Spleen (tissue), 11 donors: ENCODE data around the gene MPPE1. TPM values are rescaled to one million over a fixed set of nuclear protein-coding genes. Genes with fewer than 3 reads are reported as not detected.
A peak's percentile ranks its signal among the peaks of the same experiment; 100 is the strongest.

ENCODE experiments used
- DNase-seq: peaks from one replicate; pipeline ENCODE4 v3.0.0-alpha.2; 2020
- H3K27ac ChIP-seq, 8 donors: fragments of 200-600 bp; sonication (generic) in 7 of 8; 1 replicate in 4 of 8; 2 replicates in 4 of 8; pipeline versions ENCODE4 v1.5.0 to v1.8.0; 2016 to 2021; ENCODE audit warnings: inconsistent platforms in 4 of 8, mild to moderate bottlenecking in 4 of 8, moderate library complexity in 1 of 8
- H3K27me3 ChIP-seq, 7 donors: fragments of 200-600 bp; sonication (generic) in 6 of 7; replicated peaks in 1 of 7; 1 replicate in 4 of 7; 2 replicates in 3 of 7; pipeline versions ENCODE4 v1.5.0 to v1.8.0; 2016 to 2021; ENCODE audit warnings: inconsistent platforms in 3 of 7, mild to moderate bottlenecking in 1 of 7
- H3K36me3 ChIP-seq, 6 donors: fragments of 200-600 bp; sonication (generic) in 5 of 6; 1 replicate in 4 of 6; 2 replicates in 2 of 6; pipeline versions ENCODE4 v1.5.0 to v1.8.0; 2016 to 2021; ENCODE audit warnings: inconsistent platforms in 2 of 6
- H3K4me1 ChIP-seq, 6 donors: fragments of 200-600 bp; sonication (generic) in 5 of 6; 1 replicate in 3 of 6; 2 replicates in 3 of 6; pipeline versions ENCODE4 v1.5.0 to v1.8.0; 2016 to 2021; ENCODE audit warnings: inconsistent platforms in 3 of 6
- H3K4me3 ChIP-seq, 8 donors: fragments of 200-600 bp; sonication (generic) in 7 of 8; 1 replicate in 4 of 8; 2 replicates in 4 of 8; pipeline versions ENCODE4 v1.5.0 to v1.8.0; 2016 to 2021; ENCODE audit warnings: inconsistent platforms in 4 of 8, mild to moderate bottlenecking in 4 of 8, moderate library complexity in 2 of 8
- H3K9me3 ChIP-seq, 8 donors: fragments of 200-600 bp; sonication (generic) in 7 of 8; 1 replicate in 4 of 8; 2 replicates in 4 of 8; pipeline versions ENCODE4 v1.5.0 to v1.8.0; 2016 to 2021; ENCODE audit warnings: inconsistent platforms in 4 of 8
- CTCF ChIP-seq, 11 experiments: fragments of 200-600 bp in 7 of 11; fragments of 450-650 bp in 4 of 11; sonication (generic) in 4 of 11; IDR thresholded peaks in 8 of 11; conservative IDR thresholded peaks in 3 of 11; 1 replicate in 7 of 11; 2 replicates in 4 of 11; pipeline versions ENCODE4 v1.4.0 to v1.8.0; 2016 to 2021; ENCODE audit warnings: antibody characterized with exemption in 11 of 11, inconsistent platforms in 4 of 11, mild to moderate bottlenecking in 1 of 11
- POLR2A ChIP-seq, 3 donors: fragments of 450-650 bp; IDR thresholded peaks; one replicate each; pipeline ENCODE4 v1.5.1; 2017; ENCODE audit warnings: antibody characterized with exemption in 3 of 3, mild to moderate bottlenecking in 1 of 3
- POLR2AphosphoS5 ChIP-seq, 3 donors: sonication (generic); formaldehyde crosslinking; IDR thresholded peaks; one replicate each; pipeline ENCODE4 v1.5.1; 2017; ENCODE audit warnings: antibody characterized with exemption in 3 of 3
- WGBS, 5 donors: extraction: QIAGEN DNeasy Blood & Tissue Kit in 3 of 5; methylation state at CpG; one replicate each; pipeline versions ENCODE4 v1.1.5 to v1.1.7; 2013 to 2018; 5-methylcytosine and 5-hydroxymethylcytosine counted together
- intact Hi-C: fragments of 100-400 bp; cut with DNase I; formaldehyde crosslinking; loops from one replicate; pipeline ENCODE4 v1.15.0; 2023; ENCODE audit warnings: low total_unique reads
- polyA plus RNA-seq, 3 donors: library from polyadenylated mRNA; stranded (reverse); fragments of 200-250 nt; gene quantifications; one replicate each; pipeline ENCODE4 v1.2.1, GENCODE V29; 2013
- total RNA-seq, 7 donors: library from RNA; depleted of rRNA in 3 of 7; stranded (reverse); fragments of >200 nt in 3 of 7; fragmentation: NEBNext Ultra II Directional in 4 of 7; extraction: Animal tissue kit (Norgen Biotek cat#: 25700) in 4 of 7; gene quantifications; one replicate each; pipeline versions ENCODE4 v1.1.0 to v1.2.1, GENCODE V29; 2016 to 2021
- donor health status: healthy with polysubstance abuse.
- donor health status: DM: no; HTN: no; CAD: no; lungs with moderate emphysema.
- donor health status: DM: no; HTN: no; CAD: no.
- donor health status: Bipolar disorder and iron deficiency.
- donor health status: healthy.
- donor health status: DM: no; HTN: no; CAD: no.
- donor health status: DM: yes; HTN: yes; CAD: no.

Gene MPPE1
- total and polyA plus RNA-seq, 10 donors, result 29.7 to 89.9 (median 49.6) TPM

GRCh38 chr18:11955239-11956029, 47.3 kb upstream of the MPPE1 start:
- no peak overlapping the region for H3K4me3 ChIP-seq
- no peak for DNase-seq
- intact Hi-C loops, result no loop called here
- TF ChIP-seq POLR2A (IDR thresholded peaks at IDR 0.05) (no peak), POLR2AphosphoS5 (IDR thresholded peaks at IDR 0.05) (no peak), CTCF (IDR thresholded peaks at IDR 0.05 in 8 of 11, conservative IDR thresholded peaks at IDR 0.05 in 3 of 11) (no peak)
- peaks cover 0 to 20% (median 15%) of the 10 kb centered on the region in 8 donors for H3K9me3 ChIP-seq
- no peaks in the 10 kb centered on the region for H3K27me3 ChIP-seq
- WGBS, 5 donors, result 43 to 55% (median 47%) methylated on average over 8 of the region's 8 CpGs
- peaks cover 0 to 12% (median 0%) of the 10 kb centered on the region in 6 donors for H3K4me1 ChIP-seq
- no peaks in the 10 kb centered on the region for H3K36me3 ChIP-seq
- H3K27ac ChIP-seq, result peak overlapping the region in 1 of 8 donors; percentile 42

DNA sequence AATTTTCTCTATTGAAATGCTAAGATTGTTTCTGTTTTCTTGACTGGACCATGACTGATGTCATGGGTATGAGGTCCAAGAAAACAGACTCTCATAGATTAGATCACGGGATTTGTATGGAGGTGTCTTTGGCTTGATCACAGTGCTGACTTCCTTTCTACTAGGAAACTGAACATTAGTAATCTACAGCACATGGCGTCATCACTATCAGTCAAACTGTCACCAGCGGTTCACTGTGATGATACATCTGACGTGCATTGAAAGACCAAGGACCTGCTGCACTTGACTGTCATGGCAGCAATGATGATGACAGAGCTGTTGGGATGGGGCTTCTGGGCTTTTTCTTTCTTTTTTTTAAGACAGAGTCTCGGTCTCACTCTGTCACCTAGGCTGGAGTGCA, 45.0 kb upstream of the MPPE1 start:
- TF ChIP-seq CTCF (IDR thresholded peaks at IDR 0.05 in 8 of 11, conservative IDR thresholded peaks at IDR 0.05 in 3 of 11) (no peak), POLR2AphosphoS5 (IDR thresholded peaks at IDR 0.05) (no peak), POLR2A (IDR thresholded peaks at IDR 0.05) (no peak)
- H3K36me3 ChIP-seq, result no peaks in the 10 kb centered on the region
- peaks cover 0 to 19% (median 14%) of the 10 kb centered on the region in 8 donors for H3K9me3 ChIP-seq
- no peak overlapping the region for H3K27ac ChIP-seq
- no peak for DNase-seq
- 79 to 88% (median 82%) methylated on average over 5 of the region's 5 CpGs for WGBS, 5 donors
- peaks cover 0 to 15% (median 2%) of the 10 kb centered on the region in 6 donors for H3K4me1 ChIP-seq
- no peak overlapping the region for H3K4me3 ChIP-seq
- no peaks in the 10 kb centered on the region for H3K27me3 ChIP-seq
- intact Hi-C loops, result no loop called here

DNA sequence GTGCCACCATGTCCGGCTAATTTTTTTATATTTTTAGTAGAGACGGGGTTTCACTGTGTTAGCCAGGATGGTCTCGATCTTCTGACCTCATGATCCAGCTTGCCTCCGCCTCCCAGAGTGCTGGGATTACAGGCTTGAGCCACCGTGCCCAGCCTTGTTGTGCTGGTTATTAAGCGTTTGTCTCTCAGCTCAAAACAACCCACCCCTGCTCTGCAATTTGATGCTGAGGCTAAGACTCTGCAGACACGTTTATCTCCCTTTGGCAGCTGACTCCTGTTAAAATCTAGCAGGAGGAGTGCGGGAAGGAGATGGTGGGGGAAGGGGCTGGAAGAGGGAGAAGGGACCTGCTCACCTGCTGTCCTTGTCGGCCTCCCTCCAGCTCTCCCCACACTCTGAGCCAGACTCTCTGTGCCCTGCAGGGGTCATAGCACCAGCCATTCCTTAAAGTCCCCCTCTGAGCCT, 43.3 kb upstream of the MPPE1 start:
- 82 to 87% (median 83%) methylated on average over 8 to 9 of the region's 9 CpGs for WGBS, 5 donors
- Histone ChIP-seq H3K36me3 (no peaks in the 10 kb centered on the region), H3K9me3 (peaks cover 0 to 2% (median under 1%) of the 10 kb centered on the region in 8 donors), H3K4me3 (no peak overlapping the region), H3K27me3 (no peaks in the 10 kb centered on the region), H3K27ac (no peak overlapping the region), H3K4me1 (peaks cover 3 to 30% (median 17%) of the 10 kb centered on the region in 6 donors)
- no peak for TF ChIP-seq POLR2A (IDR thresholded peaks at IDR 0.05)
- no peak for TF ChIP-seq POLR2AphosphoS5 (IDR thresholded peaks at IDR 0.05)
- TF ChIP-seq CTCF (IDR thresholded peaks at IDR 0.05 in 8 of 11, conservative IDR thresholded peaks at IDR 0.05 in 3 of 11), result no peak
- intact Hi-C loops, result no loop called here
- DNase-seq, result peak; percentile 51

- Histone ChIP-seq H3K4me1 (peaks cover 6 to 34% (median 22%) of the 10 kb centered on the region in 6 donors), H3K4me3 (no peak overlapping the region), H3K27me3 (no peaks in the 10 kb centered on the region), H3K9me3 (no peaks in the 10 kb centered on the region), H3K36me3 (no peaks in the 10 kb centered on the region), H3K27ac (no peak overlapping the region)
- TF ChIP-seq CTCF (IDR thresholded peaks at IDR 0.05 in 8 of 11, conservative IDR thresholded peaks at IDR 0.05 in 3 of 11), result no peak
- no peak for TF ChIP-seq POLR2A (IDR thresholded peaks at IDR 0.05)
- no peak for TF ChIP-seq POLR2AphosphoS5 (IDR thresholded peaks at IDR 0.05)
- 71 to 87% (median 76%) methylated on average over 5 of the region's 5 CpGs for WGBS, 5 donors
- peak; percentile 42 for DNase-seq
- intact Hi-C loops, result no loop called here
Observed at GRCh38 chr18:11950824-11951223, 42.7 kb upstream of the MPPE1 start.
